DMS79 (cell line): ENCODE results near the gene CTCFL.

Experiments used
- DNase-seq: peaks from one replicate; lab custom pipeline; 2025; lab: John Stamatoyannopoulos, UW

Gene CTCFL

GRCh38 chr20:57524511-57525176, at the start of gene CTCFL:
Gene CTCFL, minus strand, starts transcription at chr20:57525140. Its CDS starts 935 bp downstream, at chr20:57524205.
- DNase-seq, result no peak

- no peak for DNase-seq
Measured at GRCh38 chr20:57573894-57574293, 49.0 kb upstream of the CTCFL start.

GRCh38 chr20:57573242-57573641, 48.3 kb upstream of the CTCFL start:
- DNase-seq, result no peak

GRCh38 chr20:57571782-57572416, 47.0 kb upstream of the CTCFL start:
- no peak for DNase-seq

DNA sequence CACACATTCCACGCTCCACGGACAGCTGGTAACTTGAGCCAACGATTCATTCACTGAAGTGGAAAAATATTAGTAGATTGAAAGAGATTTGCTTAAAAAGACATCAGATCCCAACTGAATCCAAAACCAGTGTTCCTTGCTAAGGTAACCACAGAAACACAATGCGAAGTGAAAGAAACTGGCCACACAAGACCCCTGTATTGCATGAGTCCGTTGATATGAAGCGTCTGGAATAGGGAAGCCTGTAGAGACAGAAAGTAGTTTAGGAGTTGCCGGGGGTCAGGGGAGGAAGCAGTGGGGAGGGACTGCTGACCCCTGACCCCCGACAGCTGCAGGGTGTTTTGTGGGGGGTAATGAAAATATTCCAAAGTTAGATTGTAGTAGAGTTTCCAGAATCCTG, 46.0 kb upstream of the CTCFL start:
- no peak for DNase-seq

GRCh38 chr20:57570145-57570850, 45.4 kb upstream of the CTCFL start:
- no peak for DNase-seq

- no peak for DNase-seq
Measured at GRCh38 chr20:57568960-57569359, 44.0 kb upstream of the CTCFL start.

- no peak for DNase-seq
Measured at GRCh38 chr20:57568088-57568896, 43.4 kb upstream of the CTCFL start.

DNA sequence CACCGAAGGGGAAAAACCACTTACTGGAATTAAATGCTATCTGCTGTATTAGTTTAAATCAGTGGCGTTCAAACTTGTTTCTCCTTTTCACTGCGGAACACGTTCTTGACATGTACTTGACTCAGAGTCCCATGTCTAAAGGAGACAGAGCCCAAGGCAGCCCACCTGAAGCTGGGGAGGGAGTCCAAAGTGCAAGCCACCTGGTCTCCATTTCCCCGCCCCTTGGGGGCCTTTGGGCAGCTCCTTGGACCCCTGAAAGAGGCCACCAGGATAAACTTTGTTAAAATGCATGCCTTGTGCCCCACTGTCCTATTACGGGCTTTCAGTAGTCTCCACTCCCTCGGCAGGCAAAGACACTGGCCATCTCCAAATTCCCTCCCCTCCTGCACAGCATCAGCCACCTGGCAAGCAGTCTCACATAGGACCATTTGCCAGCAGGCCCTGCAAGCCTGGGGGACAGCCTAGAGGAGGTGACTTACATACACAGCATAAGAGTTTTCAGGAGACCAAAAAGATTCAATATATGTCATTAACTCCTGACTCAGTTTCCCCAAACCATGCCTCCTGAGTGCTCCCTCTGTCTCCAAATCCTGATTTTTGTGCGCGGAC, 42.6 kb upstream of the CTCFL start:
- no peak for DNase-seq

DNA sequence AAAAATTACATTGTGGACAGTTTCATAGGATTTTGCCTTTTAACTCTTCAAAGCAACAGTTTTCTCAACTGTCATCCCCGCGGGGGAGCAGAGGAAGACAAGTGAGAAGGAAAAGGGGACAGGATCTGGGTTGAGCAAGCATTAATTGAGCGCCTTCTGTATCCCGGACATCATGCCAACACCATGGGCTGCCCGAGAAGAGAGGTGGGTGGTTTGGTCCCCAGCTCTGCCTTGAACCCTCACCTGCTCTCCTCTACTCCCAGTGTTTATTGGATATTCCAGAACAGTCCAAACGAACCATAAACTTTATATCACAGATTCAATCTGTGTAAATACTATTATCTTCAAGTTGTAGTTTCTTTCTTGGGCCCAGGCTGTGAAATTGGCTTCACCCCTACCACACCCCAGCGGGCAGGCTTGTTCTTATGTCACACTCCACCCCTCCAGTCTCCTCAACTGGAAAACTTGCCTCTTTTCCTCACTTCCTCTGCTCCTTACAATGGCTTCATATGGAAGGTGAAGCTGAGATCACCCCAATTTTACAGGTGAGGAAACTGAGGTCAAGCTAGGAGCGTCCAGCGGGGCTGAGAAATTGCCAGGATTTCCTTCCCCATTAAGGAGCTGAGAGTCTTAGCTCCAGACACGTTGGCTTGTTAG, 42.0 kb upstream of the CTCFL start:
- DNase-seq, result no peak

DNA sequence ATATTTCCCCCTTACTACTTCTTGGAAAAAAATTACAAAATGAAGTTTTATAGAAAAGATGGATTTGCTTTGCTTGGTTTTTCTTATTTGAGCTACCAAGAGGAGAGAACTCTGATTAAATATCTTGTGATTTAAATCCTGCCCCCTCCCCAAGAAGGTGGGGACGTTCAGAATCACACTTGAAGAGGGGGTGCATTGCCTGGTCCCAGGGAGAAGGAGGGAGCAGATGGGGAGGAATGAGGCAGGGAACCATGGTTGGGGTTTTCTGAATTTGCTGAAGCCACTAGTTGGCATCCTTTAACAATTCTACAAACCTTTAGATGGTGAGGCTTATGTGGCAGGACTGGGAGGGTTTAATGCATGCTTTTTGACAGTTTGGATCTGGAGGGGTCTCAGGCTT, 41.5 kb upstream of the CTCFL start:
- no peak for DNase-seq

DNA sequence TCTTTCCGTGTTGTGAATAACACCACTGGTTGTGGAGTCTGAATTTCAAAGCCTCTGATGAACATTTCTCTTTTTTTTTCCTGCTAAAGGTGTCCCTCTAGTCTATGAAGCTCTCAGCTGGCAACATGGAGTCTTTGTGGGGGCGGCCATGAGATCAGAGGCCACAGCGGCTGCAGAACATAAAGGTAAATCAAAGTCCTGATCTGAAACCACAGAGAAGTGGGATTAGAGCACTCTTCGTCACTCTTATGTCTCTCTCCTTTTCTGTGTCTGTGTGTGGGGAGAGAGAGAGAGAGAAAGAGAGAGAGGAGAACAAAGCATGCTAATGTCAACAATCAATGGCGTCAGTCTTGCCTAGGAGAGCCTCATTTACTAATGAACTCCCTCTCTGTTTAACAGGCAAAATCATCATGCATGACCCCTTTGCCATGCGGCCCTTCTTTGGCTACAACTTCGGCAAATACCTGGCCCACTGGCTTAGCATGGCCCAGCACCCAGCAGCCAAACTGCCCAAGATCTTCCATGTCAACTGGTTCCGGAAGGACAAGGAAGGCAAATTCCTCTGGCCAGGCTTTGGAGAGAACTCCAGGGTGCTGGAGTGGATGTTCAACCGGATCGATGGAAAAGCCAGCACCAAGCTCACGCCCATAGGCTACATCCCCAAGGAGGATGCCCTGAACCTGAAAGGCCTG, 40.2 kb upstream of the CTCFL start:
- no peak for DNase-seq

- no peak for DNase-seq
Measured at GRCh38 chr20:57564180-57564802, 39.4 kb upstream of the CTCFL start.

GRCh38 chr20:57563522-57563921, 38.6 kb upstream of the CTCFL start:
- no peak for DNase-seq

GRCh38 chr20:57562541-57563465, 37.9 kb upstream of the CTCFL start:
- no peak for DNase-seq

GRCh38 chr20:57561356-57562279, 36.7 kb upstream of the CTCFL start:
- DNase-seq, result no peak

DNA sequence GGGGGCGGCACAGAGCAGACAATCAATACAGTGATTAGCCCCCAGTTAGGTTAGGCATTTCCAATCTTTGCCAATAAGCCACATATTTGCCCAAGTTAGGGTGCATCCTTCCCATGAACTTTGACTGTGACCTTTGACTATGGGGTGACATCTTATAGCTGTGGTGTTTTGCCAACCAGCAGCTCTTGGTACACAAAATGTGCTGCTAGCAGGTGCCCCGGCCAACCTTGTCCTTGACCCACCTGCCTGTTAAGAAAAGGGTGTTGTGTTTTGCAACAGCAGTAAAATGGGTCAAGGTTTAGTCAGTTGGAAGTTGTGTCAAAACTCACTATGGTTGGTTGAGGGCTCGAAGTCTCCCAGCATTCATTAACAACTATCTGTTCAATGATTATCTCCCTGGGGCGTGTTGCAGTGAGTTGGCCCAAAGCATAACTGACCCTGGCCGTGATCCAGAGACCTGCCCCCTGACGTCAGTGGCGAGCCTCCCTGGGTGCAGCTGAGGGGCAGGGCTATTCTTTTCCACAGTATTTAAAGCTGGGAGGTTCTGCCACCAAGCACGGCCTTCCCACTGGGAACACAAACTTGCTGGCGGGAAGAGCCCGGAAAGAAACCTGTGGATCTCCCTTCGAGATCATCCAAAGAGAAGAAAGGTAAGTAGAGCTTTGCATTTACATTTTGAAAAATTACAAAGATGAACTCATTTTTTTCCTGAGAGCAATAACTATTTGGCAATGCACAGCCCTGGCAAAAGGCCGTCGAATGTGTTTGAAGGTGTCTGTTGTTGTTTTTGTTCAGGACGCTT, 35.8 kb upstream of the CTCFL start, which contains the start of gene PCK1:
TSS of gene PCK1 (plus strand) at position 557 of the 802 bp plus-strand sequence. CDS start 302 bp downstream, outside the sequence.
- DNase-seq, result no peak
